PC-3 (cell line): Measurements from ENCODE around the gene COX4I1.

Experiments
- CTCF ChIP-seq: fragments of 300-600 bp; sonication (generic); conservative IDR thresholded peaks from 2 replicates; pipeline ENCODE4 v1.5.1; 2017; ENCODE audit warnings: antibody characterized with exemption, low read depth, mild to moderate bottlenecking, low read length
- EZH2 ChIP-seq: fragments of 300-600 bp; sonication (generic); IDR thresholded peaks from one replicate; pipeline ENCODE4 v1.6.1; 2017; ENCODE audit warnings: antibody characterized with exemption, mild to moderate bottlenecking, low read length; ENCODE audit not compliant: unreplicated experiment

DNA sequence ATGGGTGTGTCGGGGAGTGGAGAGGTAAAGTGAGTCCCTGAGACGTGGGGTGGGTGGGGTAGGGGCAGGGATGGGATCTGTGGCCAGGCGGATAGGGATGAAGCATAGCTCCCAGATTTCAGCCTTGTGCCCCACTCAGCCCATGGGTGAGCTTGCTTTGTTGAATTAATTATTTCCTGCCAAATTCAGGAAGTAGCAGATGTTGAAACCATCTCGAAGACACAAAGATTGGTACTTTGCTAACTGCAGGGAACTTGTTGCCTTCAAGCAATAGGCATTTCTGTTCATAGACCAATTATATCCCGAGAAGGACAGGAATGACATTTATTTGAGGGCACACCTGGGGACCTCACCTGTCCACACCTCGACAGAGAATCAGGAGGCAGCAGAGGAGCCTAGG, 37.6 kb upstream of the COX4I1 start:
- TF ChIP-seq EZH2 = no peak
- TF ChIP-seq CTCF = no peak
